ENCODE measurements around the gene UBR3. TPM values are rescaled to one million over a fixed set of nuclear protein-coding genes. Genes with fewer than 3 reads are reported as not detected.
"Not testable (repeated sequence)": the region's sequence is repeated elsewhere in the genome, so short reads cannot be mapped to it uniquely, and the experiment has no call there.

The UBR3 gene
- total RNA-seq, 1 donor from 2014 or later = 23.0 TPM

DNA sequence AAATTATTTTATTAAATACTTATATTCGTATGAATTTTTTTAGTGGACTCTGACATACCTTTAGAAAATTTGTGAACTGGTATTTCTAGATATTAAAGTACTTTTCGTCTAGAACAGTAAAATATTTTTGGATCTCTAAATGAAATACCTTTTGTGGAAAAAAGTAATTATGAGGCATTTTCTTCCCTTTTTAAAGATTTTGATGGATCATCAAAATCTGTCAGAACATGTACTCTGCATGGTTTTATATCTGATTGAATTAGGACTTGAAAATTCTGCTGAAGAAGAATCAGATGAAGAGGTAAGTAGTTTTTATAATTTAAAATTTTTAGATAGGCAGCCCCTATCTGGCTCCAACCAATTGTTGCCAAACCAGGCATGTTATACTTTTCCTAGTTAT, 118.8 kb downstream of the UBR3 start:
- Histone ChIP-seq H3K4me3 (ENCODE audit: low read depth, low read length) (no peak overlapping the region), H3K36me3 (ENCODE audit: control insufficient read depth, insufficient read depth, low read length) (no peaks in the 10 kb centered on the region), H3K27me3 (ENCODE audit: control insufficient read depth, insufficient read depth, low read length) (no peaks in the 10 kb centered on the region)
- no peak for DNase-seq (ENCODE audit: low read depth)
- TF ChIP-seq, protein P1, sequence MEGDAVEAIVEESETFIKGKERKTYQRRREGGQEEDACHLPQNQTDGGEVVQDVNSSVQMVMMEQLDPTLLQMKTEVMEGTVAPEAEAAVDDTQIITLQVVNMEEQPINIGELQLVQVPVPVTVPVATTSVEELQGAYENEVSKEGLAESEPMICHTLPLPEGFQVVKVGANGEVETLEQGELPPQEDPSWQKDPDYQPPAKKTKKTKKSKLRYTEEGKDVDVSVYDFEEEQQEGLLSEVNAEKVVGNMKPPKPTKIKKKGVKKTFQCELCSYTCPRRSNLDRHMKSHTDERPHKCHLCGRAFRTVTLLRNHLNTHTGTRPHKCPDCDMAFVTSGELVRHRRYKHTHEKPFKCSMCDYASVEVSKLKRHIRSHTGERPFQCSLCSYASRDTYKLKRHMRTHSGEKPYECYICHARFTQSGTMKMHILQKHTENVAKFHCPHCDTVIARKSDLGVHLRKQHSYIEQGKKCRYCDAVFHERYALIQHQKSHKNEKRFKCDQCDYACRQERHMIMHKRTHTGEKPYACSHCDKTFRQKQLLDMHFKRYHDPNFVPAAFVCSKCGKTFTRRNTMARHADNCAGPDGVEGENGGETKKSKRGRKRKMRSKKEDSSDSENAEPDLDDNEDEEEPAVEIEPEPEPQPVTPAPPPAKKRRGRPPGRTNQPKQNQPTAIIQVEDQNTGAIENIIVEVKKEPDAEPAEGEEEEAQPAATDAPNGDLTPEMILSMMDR (IDR thresholded peaks at IDR 0.05; ENCODE audit: insufficient read depth, low read length, poor library complexity, severe bottlenecking) = no peak

DNA sequence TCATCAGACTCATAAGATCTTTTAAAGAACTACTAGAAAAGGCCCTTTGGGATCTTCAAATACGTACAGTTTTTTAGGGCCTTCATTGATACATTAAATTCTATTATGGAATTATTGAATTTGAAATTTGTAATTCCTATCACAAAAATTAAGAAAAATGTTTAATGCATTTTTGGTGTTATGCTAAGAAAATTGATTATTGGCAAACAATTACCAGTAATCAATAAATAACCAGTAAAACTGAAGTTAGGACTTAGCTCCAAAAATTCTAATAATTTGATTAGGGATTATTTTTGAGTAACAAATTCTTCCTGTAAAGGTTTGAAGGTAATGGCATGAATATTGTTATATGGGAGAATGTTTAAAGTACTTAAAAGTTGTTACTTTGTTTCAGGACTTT, 119.3 kb downstream of the UBR3 start:
- no peak for DNase-seq (ENCODE audit: low read depth)
- TF ChIP-seq, protein P1 (IDR thresholded peaks at IDR 0.05; ENCODE audit: insufficient read depth, low read length, poor library complexity, severe bottlenecking) = no peak
- H3K27me3 ChIP-seq (ENCODE audit: control insufficient read depth, insufficient read depth, low read length) = no peaks in the 10 kb centered on the region

DNA sequence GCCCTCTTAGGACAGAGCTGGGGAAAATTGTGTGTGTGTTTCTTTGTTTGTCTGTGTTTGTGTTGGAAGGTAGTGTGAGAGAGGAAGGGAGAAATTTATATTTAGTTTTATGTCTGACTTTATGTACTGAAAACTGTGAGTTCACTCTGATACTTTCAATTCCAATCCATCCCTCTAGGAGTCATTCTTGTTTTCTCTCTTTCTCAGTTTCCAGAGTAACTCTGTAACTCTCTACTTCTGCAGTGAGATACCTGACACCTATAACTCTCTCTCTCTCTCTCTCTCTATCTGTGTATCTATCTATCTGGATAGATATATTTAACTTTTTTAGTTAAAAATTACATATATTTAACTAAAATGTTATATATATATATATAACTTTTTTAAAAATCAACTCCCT, 128.7 kb downstream of the UBR3 start:
- no peaks in the 10 kb centered on the region for H3K27me3 ChIP-seq (ENCODE audit: control insufficient read depth, insufficient read depth, low read length)
- H3K4me3 ChIP-seq (ENCODE audit: low read depth, low read length) = no peak overlapping the region
- H3K36me3 ChIP-seq (ENCODE audit: control insufficient read depth, insufficient read depth, low read length) = no peaks in the 10 kb centered on the region
- TF ChIP-seq, protein P1 (IDR thresholded peaks at IDR 0.05; ENCODE audit: insufficient read depth, low read length, poor library complexity, severe bottlenecking) = no peak
- no peak for DNase-seq (ENCODE audit: low read depth)

More for the DNA sequence above, 119.3 kb downstream of the UBR3 start:
- H3K36me3 ChIP-seq (ENCODE audit: control insufficient read depth, insufficient read depth, low read length) = no peaks in the 10 kb centered on the region
- no peak overlapping the region for H3K4me3 ChIP-seq (ENCODE audit: low read depth, low read length)

DNA sequence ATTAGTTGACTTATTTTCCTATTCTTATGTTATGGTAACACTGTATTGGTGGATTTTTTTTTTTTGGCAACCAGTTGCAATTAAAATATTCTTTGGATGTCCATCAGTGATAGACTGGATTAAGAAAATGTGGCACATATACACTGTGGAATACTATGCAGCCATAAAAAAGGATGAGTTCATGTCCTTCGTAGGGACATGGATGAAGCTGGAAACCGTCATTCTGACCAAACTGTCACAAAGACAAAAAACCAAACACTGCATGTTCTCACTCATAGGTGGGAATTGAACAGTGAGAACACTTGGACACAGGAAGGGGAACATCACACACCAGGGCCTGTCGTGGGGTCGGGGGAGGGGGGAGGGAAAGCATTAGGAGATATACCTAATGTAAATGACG, 130.0 kb downstream of the UBR3 start:
- H3K4me3 ChIP-seq (ENCODE audit: low read depth, low read length); H3K27me3 ChIP-seq (ENCODE audit: control insufficient read depth, insufficient read depth, low read length); DNase-seq (ENCODE audit: low read depth); H3K36me3 ChIP-seq (ENCODE audit: control insufficient read depth, insufficient read depth, low read length): not testable (repeated sequence)

DNA sequence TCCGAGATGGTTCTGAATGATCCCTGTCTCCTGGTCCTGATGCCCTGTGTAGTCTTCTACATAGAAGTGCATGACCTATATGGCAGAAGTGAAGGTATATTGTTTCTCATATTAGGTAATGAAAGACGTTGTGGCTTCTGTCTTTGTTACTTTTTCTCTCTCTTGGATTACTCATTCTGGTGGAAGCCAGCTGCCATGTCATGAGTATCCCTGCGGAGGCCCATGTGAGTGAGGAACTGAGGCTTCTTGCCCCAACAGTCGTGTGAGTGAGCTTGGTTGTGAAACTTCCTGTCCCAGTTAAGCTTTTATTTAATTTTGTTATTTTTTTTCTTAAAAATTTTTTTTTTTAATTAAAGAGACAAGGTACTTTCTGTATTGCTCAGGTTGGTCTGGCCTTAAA, 134.7 kb downstream of the UBR3 start:
- no peak overlapping the region for H3K4me3 ChIP-seq (ENCODE audit: low read depth, low read length)
- TF ChIP-seq, protein P1 (IDR thresholded peaks at IDR 0.05; ENCODE audit: insufficient read depth, low read length, poor library complexity, severe bottlenecking) = no peak
- DNase-seq (ENCODE audit: low read depth) = no peak
- H3K36me3 ChIP-seq (ENCODE audit: control insufficient read depth, insufficient read depth, low read length) = no peaks in the 10 kb centered on the region
- H3K27me3 ChIP-seq (ENCODE audit: control insufficient read depth, insufficient read depth, low read length) = no peaks in the 10 kb centered on the region

DNA sequence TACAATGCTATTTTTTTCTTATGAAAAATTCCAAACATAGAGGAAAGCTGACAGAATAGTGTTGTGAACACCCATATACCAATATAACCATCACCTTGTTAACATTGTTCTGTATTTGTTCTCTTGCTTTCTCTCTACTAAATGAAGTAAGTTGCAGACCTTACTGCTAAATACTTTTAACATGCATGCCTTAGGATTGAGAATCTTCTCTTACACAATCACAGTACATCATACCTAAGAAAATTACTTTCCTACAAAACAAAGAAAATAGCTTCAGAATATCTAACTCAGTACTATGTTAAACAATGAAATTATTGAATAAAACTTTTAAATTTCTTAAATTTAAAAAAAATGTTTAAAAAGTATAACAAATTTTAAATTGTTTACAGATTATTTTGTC, 136.5 kb downstream of the UBR3 start:
- Histone ChIP-seq H3K27me3 (ENCODE audit: control insufficient read depth, insufficient read depth, low read length) (no peaks in the 10 kb centered on the region), H3K36me3 (ENCODE audit: control insufficient read depth, insufficient read depth, low read length) (no peaks in the 10 kb centered on the region), H3K4me3 (ENCODE audit: low read depth, low read length) (no peak overlapping the region)
- DNase-seq (ENCODE audit: low read depth) = no peak
- TF ChIP-seq, protein P1 (IDR thresholded peaks at IDR 0.05; ENCODE audit: insufficient read depth, low read length, poor library complexity, severe bottlenecking) = no peak

Data from kidney epithelial cell (primary cell).